MCF 10A (cell line): ENCODE data around the gene IL5RA. TPM values are rescaled to one million over a fixed set of nuclear protein-coding genes. Genes with fewer than 3 reads are reported as not detected.

Source experiments
- BruUV-seq: library from RNA; stranded (reverse); fragments of 400-500 nt; replicated peaks from 2 replicates; lab custom pipeline; 2021; lab: Mats Ljungman, UMichigan
- CTCF ChIA-PET: fragments of 300-600 bp; sonication (Branson Sonifier 250); formaldehyde crosslinking; extraction: SDS; loops from one replicate; lab custom pipeline; 2021; ENCODE audit warnings: antibody characterized with exemption, inconsistent platforms; lab: Yijun Ruan, JAX
- POLR2A ChIA-PET: fragments of 300-600, 350-650 bp; sonication (Branson Sonifier 250); formaldehyde crosslinking; extraction: SDS; loops from one replicate; lab custom pipeline; 2020; ENCODE audit warnings: antibody characterized with exemption, inconsistent platforms; lab: Yijun Ruan, JAX
- DNase-seq: peaks from one replicate; pipeline ENCODE4 v3.0.0-alpha.2; 2018; ENCODE audit not compliant: unreplicated experiment
- H3K27ac Mint-ChIP-seq: one replicate; pipeline ENCODE4 v1.8.0; 2022; ENCODE audit warnings: mild to moderate bottlenecking, low read depth, mixed read lengths; ENCODE audit not compliant: unreplicated experiment
- H3K27me3 Mint-ChIP-seq: one replicate; pipeline ENCODE4 v1.8.0; 2022; ENCODE audit warnings: mixed read lengths; ENCODE audit not compliant: insufficient read depth, unreplicated experiment
- H3K36me3 Mint-ChIP-seq: one replicate; pipeline ENCODE4 v1.8.0; 2022; ENCODE audit warnings: mild to moderate bottlenecking, moderate library complexity, mixed read lengths; ENCODE audit not compliant: insufficient read depth, unreplicated experiment
- H3K4me1 Mint-ChIP-seq: one replicate; pipeline ENCODE4 v1.8.0; 2022; ENCODE audit warnings: mixed read lengths; ENCODE audit not compliant: insufficient read depth, unreplicated experiment
- H3K4me3 Mint-ChIP-seq: one replicate; pipeline ENCODE4 v1.8.0; 2022; ENCODE audit warnings: mild to moderate bottlenecking, moderate library complexity, mixed read lengths; ENCODE audit not compliant: unreplicated experiment
- H3K9me3 Mint-ChIP-seq: one replicate; pipeline ENCODE4 v1.8.0; 2022; ENCODE audit warnings: mixed read lengths; ENCODE audit not compliant: unreplicated experiment
- intact Hi-C: fragments of 100-400 bp; cut with micrococcal nuclease; formaldehyde crosslinking; loops from 2 replicates; pipeline ENCODE4 v1.14.1; 2022
- total RNA-seq: library from RNA; stranded (reverse); gene quantifications from 2 replicates; pipeline ENCODE4 v1.2.3, GENCODE V29; 2022
- TF ChIP-seq, protein P1 (sequence below): fragments of 200-600 bp; IDR thresholded peaks from one replicate; pipeline ENCODE4 v1.8.0; 2022; ENCODE audit warnings: antibody characterized with exemption, mild to moderate bottlenecking; ENCODE audit not compliant: unreplicated experiment

The IL5RA gene
- total RNA-seq, 1 experiment from 2014 or later, result not detected

GRCh38 chr3:3023111-3023745 is 86.9 kb downstream of the IL5RA start:
- Mint-ChIP-seq H3K4me1 (no peaks in the 10 kb centered on the region), H3K36me3 (no peaks in the 10 kb centered on the region), H3K27ac (no peak overlapping the region), H3K27me3 (peaks cover 92% of the 10 kb centered on the region), H3K9me3 (no peaks in the 10 kb centered on the region), H3K4me3 (no peak overlapping the region)
- CTCF ChIA-PET, result interaction anchor here (0.6 kb wide), 1 partner anchor 1383 kb away, joined by 6 read pairs; no protein-coding TSS in a partner anchor
- POLR2A ChIA-PET, result interaction anchor here (0.6 kb wide), 1 partner anchor 1338 kb away, joined by 3 read pairs; no protein-coding TSS in a partner anchor
- TF ChIP-seq, protein P1, sequence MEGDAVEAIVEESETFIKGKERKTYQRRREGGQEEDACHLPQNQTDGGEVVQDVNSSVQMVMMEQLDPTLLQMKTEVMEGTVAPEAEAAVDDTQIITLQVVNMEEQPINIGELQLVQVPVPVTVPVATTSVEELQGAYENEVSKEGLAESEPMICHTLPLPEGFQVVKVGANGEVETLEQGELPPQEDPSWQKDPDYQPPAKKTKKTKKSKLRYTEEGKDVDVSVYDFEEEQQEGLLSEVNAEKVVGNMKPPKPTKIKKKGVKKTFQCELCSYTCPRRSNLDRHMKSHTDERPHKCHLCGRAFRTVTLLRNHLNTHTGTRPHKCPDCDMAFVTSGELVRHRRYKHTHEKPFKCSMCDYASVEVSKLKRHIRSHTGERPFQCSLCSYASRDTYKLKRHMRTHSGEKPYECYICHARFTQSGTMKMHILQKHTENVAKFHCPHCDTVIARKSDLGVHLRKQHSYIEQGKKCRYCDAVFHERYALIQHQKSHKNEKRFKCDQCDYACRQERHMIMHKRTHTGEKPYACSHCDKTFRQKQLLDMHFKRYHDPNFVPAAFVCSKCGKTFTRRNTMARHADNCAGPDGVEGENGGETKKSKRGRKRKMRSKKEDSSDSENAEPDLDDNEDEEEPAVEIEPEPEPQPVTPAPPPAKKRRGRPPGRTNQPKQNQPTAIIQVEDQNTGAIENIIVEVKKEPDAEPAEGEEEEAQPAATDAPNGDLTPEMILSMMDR, result no peak
- no peak for DNase-seq
- intact Hi-C loops, result no loop called here
- BruUV-seq, result no TSS peak

GRCh38 chr3:3020209-3020608 is 90.0 kb downstream of the IL5RA start:
- no peaks in the 10 kb centered on the region for H3K4me1 Mint-ChIP-seq
- no peak overlapping the region for H3K4me3 Mint-ChIP-seq
- no peak for DNase-seq
- intact Hi-C loops, result no loop called here
- POLR2A ChIA-PET, result no interaction called here
- CTCF ChIA-PET, result interaction anchor here (0.6 kb wide), 1 partner anchor 254 kb away, joined by 3 read pairs; no protein-coding TSS in a partner anchor
- no TSS peak for BruUV-seq
- H3K27ac Mint-ChIP-seq, result no peak overlapping the region
- no peaks in the 10 kb centered on the region for H3K36me3 Mint-ChIP-seq
- H3K9me3 Mint-ChIP-seq, result no peaks in the 10 kb centered on the region
- peaks cover 95% of the 10 kb centered on the region for H3K27me3 Mint-ChIP-seq
- TF ChIP-seq, protein P1, result no peak

Other genes starting within 250 kb of the IL5RA start
- gene TRNT1, start 16.6 kb upstream of the IL5RA start, total RNA-seq, result 27.6 and 39.7 TPM in 2 replicates
- gene CRBN, start 69.3 kb upstream of the IL5RA start, total RNA-seq, result 23.0 and 25.4 TPM in 2 replicates